HG03039 (cell line): ENCODE results near the gene ATP2C1.

Experiments used
- ATAC-seq: cut with Tn5 transposase; IDR thresholded peaks from one replicate; pipeline ENCODE4 v1.9.1; 2021; ENCODE audit warnings: mild to moderate bottlenecking, moderate library complexity; ENCODE audit not compliant: unreplicated experiment

ATP2C1 gene

GRCh38 chr3:130975251-130975650 is 81.4 kb downstream of the ATP2C1 start:
- no peak for ATAC-seq

DNA sequence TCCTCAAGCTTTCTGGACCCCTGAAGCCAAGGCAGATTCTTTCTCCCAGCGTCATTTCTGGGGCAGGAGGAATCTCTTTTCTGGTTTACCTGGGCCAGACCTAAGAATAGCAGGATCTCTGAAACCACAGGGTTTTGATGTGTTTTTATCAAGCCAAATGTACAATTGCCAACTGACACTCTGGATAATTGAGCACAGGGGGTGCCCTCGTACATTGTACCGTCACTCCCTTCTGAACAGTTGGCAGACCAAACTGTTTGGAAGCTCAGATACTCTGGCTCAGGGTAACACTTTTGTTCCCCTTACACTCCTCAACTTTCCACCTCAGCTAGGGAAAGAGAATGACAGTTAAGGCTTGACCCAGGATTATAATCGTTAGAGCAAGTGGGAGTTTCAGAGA is 82.8 kb downstream of the ATP2C1 start:
- no peak for ATAC-seq

DNA sequence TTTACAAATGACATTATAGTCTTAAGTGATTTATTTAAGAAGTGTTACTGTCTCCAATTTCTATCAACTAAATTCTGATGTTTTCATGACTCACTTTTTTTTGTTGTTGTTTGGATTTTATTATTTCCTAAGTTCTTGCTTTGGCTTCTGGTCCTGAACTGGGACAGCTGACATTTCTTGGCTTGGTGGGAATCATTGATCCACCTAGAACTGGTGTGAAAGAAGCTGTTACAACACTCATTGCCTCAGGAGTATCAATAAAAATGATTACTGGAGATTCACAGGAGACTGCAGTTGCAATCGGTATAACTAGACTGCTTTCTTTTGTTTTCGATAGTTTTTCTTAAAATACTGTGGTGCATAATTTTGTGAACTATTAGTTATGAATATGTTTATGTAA is 85.2 kb downstream of the ATP2C1 start:
- ATAC-seq: no peak

DNA sequence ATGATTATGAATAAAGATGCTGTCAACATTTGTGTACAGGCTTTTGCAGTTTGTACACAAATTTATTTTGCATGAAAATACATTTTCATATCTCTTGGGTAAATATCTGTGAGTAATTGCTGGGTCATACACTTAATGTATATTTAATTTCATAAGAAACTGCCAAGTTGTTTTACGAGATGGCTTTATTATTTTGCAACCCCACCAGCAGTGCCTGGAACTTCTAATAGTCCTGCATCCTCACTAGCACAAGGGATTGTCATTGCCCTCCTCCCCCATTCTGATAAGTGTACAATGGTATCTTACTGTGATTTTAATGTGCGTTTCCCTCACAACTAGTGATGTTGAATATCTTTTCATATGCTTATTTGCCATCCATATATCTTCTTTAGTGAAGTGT is 87.6 kb downstream of the ATP2C1 start:
- no peak for ATAC-seq

- ATAC-seq: no peak
These were observed 96.4 kb downstream of the ATP2C1 start for GRCh38 chr3:130990282-130990681.

DNA sequence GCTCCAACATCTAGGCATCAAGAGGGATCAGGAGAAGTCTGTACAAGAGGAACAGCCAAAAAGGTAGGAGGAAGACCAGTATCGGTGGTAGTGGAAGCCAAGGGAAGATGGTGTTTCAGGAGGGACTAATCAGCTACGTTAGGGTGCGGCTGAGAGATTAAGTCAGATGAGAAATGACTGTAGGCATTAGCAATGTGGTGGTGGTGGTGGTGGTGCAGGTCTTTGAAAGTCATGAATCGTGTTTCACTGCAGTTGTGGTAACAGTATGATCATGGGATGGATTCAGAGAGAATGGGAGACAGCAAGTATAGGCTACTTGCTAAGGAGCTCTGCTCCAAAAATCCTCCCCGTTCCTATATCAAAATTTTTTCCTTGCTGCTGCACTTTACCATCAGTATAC is 97.2 kb downstream of the ATP2C1 start:
- no peak for ATAC-seq

DNA sequence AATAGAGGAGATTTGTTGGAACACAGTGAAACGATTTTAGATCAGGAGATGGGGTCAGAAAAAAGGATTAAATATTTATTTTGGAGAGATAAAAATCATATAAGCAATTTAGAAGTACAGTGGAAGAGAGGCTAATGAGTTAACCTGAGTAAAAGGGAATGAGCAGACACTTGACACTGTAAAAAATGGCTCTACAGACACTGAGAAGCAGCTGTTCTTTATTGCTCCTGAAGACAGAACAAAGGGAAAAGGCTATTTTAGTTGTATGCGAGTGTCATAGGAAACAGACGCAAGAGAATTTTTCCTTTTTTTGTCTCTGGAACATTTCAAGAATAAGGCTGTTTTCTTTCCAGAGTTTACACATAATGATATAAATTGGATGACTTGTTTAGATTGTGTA is 98.5 kb downstream of the ATP2C1 start:
- no peak for ATAC-seq

- no peak for ATAC-seq
These were observed 103.4 kb downstream of the ATP2C1 start for GRCh38 chr3:130997289-130997688.

GRCh38 chr3:131001071-131001470 is 107.2 kb downstream of the ATP2C1 start:
- ATAC-seq: no peak

GRCh38 chr3:131004603-131005002 is 110.7 kb downstream of the ATP2C1 start:
- no peak for ATAC-seq

DNA sequence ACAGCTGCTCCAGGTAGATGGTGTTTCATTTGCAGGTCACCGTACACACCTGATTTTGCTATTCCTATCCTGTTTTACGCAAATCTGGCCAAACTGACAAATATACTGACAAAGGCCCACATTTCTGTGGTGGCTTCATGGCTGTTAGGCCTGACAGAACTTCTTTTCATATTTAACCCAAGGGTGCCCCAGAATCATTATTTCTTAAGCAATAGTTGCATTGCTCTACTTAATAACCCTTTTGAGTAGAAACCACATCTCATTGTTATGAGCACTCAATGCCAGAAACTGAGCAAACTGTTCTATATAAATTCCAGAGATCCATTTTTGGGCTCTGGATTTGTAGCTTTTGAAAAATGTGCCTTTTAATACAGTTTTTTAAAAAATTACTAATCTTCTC is 113.4 kb downstream of the ATP2C1 start:
- ATAC-seq: no peak

DNA sequence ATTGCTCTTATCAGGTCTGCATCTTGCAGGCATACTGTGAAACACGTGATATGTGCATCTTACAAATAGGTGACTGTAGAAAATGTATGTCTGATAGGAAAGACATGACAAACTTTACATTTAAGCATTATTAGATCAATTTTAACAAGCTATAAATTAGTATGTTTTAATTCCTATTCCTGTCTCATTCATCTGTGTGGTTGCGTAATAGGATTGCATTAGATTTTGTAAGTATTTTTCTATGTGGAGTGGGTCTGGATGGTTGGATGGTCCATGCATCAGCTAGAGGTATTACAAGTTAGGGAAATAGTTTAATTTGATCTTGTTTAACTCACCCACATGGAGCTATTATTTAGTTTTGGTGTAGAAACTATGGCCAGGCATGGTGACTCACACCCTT is 113.9 kb downstream of the ATP2C1 start:
- ATAC-seq: no peak

DNA sequence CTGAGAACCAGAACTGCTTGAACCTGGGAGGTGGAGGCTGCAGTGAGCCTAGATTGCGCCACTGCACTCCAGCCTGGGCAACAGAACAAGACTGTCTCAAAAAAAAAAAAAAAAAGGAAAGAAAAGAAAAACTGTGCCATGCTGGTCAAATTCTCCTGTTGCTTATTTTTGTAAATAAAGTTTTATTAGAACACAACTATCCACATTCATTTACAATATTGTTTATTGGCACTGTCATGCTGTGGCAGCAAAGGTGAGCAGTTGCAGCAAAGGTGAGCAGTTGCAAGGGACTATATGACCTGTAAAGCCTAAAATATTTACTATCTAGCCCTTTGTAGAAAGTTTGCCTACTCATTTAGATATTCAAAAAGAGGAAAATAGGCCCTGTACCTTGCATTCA is 114.4 kb downstream of the ATP2C1 start:
- no peak for ATAC-seq

DNA sequence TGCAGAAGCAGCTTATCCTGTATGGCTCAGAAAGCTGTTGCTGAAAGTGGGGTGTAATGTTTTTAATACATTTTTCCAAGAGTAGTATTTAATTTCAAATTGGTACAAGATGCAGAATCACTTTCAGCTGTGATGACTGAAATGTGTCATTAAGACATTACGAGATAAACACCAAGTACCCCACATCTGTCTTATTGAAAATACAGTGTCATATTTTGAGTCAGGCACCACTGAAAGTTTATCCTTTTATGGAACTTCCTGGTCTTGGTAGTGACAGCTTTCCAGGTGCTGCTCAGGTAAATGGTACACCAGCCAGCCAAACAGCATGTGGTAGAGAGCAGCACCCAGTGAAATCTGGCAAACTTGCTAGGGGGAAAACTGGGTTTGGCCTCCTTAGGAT is 115.8 kb downstream of the ATP2C1 start:
- no peak for ATAC-seq

GRCh38 chr3:131018970-131019369 is 125.1 kb downstream of the ATP2C1 start:
- ATAC-seq: no peak

- ATAC-seq: no peak
These were observed 126.3 kb downstream of the ATP2C1 start for GRCh38 chr3:131020122-131020693.

DNA sequence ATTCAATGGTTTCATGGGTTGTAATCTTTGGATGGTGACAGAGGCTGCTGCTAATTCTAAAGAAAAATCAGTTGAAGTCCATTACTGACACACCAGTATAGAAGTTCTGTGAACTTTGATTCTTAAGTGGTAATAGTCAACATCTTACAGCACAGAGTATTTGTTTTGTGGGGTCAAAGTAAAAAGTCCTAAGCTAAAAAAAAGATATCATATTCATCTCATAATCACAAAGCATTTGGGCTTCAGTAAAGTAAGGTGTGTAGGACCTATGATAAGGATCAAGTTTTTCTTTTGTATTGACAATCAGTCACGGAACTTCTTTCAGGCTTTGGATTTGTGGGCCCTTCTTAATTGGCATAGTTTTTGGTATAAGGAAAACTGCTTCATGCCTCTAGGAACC is 131.7 kb downstream of the ATP2C1 start:
- ATAC-seq: no peak

DNA sequence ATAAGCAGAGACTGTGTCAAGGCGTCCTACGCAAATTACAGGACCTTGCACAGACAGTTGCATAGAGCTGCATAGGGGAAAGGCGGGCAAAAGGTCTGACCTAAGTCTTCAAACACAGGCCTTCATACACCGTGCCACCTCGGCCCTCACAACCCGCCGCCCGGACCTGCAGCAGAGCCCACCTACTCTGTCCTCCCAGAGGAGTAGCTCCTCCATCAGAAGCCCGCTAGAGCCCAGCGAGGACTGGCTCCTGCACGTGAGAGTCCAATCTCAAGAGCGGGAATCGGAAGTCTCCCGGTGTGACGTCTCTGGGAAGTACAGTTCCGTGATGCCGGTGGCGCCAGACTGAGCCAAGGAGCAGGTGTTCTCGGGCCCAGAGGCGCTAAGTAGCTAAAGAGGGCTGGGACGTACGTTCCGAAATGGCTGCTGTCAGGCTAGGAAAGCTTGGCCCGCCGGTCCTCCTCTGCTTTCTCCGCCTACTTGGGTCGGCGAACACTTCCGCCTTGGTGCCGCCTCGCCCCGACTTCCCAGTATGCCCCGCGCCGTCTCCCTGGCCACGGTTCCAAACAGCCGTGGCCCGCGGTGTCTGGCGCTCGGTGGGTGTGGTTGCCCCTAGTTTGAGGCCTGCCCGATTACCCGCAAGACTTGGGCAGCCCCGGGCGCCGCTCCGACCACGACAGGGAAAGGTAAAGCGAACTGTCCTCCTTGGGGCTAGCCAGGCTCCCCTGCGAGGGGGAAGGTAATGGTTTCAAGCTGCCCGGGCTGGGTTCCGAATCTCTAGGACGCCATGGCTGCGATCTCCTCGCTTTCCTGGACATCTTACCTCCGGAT is 132.7 kb downstream of the ATP2C1 start, which contains the start of the genes ASTE1 and NEK11:
ASTE1 (minus strand) TSS at position 505 of the 831 bp plus-strand sequence. CDS start 1,519 bp downstream, outside the sequence.
NEK11 (plus strand) TSS at position 557 of the 831 bp plus-strand sequence. CDS start 2,832 bp downstream, outside the sequence.
- peak; percentile 98 for ATAC-seq

GRCh38 chr3:131028844-131029243 is 135.0 kb downstream of the ATP2C1 start:
- ATAC-seq: no peak

- no peak for ATAC-seq
These were observed 137.8 kb downstream of the ATP2C1 start for GRCh38 chr3:131031660-131032059.

GRCh38 chr3:131033480-131034080 is 139.7 kb downstream of the ATP2C1 start:
- ATAC-seq: no peak
